ENCODE results near the gene MUC6.

- no peak for TF ChIP-seq CTCF (IDR thresholded peaks at IDR 0.05 in 8 of 11, conservative IDR thresholded peaks at IDR 0.05 in 3 of 11)
- TF ChIP-seq POLR2A (IDR thresholded peaks at IDR 0.05), result no peak
- TF ChIP-seq POLR2AphosphoS5 (IDR thresholded peaks at IDR 0.05), result peak in 2 of 3 donors; percentile 25 to 68
These were observed 59.9 kb downstream of the MUC6 start for GRCh38 chr11:976431-977160.
